GM18858 (cell line): ENCODE results near the gene SERGEF.

Experiments used
- ATAC-seq: cut with Tn5 transposase; IDR thresholded peaks from one replicate; pipeline ENCODE4 v1.9.1; 2021; ENCODE audit not compliant: unreplicated experiment

Gene SERGEF

DNA sequence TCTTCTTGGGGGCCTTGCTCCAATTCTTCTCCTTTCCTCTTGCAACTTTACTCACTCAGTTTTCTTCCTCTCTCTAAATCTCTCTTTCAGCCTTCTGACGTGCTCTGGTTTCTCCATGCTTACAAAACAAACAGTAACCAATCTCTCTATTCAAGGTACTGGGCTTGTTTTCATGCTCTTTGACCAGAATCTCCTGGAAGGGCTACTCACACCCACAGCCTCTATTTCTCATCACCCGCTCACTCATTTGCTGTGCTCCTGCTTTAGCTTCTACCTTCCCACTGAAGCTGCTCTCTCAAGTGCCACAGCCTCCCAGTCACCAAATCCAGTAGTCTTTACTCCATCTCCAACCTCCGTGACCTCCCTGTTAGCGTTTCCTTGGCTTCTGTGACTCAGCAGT, 60.4 kb downstream of the SERGEF start:
- ATAC-seq: no peak

DNA sequence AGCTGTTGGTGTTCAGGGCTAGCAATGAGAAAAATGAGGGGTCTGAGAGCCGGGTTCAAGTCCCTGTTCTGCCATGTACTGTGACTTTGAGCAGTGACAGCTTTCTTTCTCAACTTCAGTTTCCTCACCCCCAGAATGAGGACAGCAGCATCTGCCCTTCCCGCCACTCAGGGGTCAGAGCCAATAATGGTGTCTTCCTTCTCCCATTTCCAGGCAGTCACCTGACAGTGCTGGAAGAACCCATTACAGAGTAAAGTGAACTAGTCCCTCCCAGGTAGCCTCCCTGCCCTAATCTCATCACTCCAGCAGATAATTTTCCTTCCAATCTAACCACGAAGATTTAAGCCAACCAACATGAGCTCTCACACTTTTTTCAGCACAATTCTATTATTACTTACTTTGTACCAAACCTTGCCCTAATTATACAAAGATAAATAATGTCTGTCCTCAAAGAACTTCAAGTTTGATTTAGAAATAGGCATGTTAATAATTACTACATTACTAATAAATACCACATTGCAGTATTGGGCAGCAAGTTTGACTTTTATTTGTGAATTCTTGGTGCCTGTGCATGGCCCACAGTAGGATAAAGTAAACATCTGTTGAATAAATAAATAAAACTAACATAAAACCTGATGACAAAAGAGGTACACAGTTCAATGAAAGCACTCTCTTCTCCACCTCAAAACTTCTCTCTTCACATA, 61.0 kb downstream of the SERGEF start:
- no peak for ATAC-seq

DNA sequence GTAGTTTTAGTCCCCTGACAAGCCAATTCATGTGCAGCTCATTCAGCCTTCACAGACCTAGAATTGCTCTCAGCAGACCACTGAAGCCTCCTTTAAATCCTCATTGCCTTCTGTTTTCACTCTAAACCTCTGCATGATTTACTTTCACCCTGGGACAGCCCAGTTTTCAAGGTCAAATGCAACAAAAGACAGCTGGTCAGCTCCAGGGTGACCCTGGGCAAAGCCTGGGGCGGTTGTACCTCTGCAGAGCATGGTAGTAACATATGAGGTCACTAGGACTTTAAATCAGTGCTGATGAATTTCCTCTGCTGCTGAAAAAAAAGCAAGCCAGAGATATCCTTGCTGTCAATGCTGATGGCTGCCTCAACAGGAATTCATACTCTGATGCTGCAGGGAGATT, 62.2 kb downstream of the SERGEF start:
- ATAC-seq: no peak

DNA sequence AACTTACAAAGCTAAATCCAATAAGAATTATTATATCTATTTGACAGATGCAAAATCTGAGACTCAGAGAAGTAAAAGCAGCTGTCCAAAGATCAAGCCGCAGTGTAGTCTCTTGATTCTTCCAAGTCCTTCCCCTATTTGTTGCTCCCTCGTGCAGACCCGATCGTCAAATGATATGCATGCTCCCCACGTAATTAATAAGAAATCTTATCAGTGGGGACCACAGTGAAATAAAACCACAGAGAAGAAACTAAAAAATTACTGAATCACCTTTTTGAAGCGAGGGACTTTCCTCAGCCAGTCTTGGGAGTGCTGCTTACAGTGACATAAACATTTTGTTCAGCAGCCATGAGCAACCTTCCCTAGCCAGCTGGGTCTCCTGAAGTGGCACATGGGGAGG, 64.6 kb downstream of the SERGEF start:
- no peak for ATAC-seq

DNA sequence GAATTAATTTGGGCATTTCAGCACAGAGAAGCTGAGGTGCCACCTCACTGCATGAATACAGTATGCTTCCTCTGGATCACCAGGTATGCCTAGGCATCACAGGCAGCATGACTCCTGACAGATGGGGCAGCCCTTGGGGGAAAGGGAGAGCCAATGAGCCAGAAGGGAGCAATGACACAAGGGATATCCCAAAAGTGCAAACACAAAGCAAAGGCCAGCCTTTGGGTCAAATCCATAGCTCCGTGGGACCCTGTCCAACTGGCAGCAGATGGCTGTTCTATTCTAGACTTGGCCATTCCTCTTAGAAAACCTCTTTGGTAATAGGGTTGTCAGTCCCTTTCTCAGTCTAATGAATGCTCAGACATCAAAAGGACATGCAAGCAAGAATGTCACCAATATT, 73.3 kb downstream of the SERGEF start:
- no peak for ATAC-seq

DNA sequence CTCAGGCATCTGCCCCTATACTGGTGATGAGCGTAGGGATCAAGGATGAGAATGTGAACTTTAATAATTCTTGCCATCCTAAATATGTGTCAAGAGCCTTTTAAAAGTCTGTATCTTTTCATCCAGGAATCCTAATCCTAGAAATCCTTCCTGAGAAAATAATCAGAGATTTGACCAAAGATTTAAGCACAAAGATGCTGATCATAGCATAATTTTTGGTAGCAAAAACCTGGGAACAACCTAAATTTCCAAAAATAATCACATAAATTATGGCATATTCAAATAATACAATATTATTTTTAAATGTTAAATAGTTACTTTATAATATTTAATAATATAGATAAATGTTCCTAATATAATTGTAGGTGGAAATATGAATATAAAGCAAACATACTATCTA, 76.1 kb downstream of the SERGEF start:
- ATAC-seq: no peak

DNA sequence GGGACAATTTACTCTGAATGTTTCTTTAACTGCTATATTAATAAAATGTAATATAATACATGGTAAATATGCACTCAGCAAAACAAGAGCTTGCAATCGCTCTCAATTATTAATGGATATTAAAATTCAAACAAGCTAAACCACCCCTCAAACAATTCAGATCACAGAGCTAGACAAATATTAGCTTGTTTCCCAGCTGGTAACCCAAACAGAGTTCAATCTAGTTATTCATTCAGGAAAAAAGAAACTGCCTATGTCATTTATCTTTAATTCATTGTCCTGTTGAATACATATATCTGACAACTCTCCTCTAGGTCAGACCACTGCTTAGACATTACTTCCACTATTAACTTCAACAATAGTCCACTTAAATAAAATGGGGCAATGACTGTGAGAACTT, 78.7 kb downstream of the SERGEF start:
- ATAC-seq: no peak

DNA sequence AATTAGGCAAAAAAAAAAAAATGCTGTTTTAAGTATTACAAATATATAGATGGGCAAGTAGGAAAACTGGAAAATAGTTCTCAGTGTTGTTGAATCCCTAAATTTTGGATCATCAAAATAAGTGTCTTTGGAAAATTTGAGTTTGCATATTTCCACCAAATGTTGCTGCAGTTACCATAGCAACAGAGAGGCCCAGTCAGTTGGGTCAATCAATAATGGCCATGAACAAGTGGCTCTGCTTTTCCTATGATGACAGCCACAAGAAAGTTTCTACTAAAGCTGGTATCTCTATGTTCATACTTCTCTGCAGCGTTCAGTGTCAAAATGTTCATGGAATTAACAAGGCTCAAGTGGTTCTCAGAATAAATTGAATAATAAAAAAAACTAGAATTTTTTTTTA, 79.1 kb downstream of the SERGEF start:
- ATAC-seq: no peak

GRCh38 chr11:17932472-17932871, 80.4 kb downstream of the SERGEF start:
- no peak for ATAC-seq

GRCh38 chr11:17931595-17931994, 81.3 kb downstream of the SERGEF start:
- ATAC-seq: no peak

- no peak for ATAC-seq
Measured at GRCh38 chr11:17930544-17931125, 82.2 kb downstream of the SERGEF start.

DNA sequence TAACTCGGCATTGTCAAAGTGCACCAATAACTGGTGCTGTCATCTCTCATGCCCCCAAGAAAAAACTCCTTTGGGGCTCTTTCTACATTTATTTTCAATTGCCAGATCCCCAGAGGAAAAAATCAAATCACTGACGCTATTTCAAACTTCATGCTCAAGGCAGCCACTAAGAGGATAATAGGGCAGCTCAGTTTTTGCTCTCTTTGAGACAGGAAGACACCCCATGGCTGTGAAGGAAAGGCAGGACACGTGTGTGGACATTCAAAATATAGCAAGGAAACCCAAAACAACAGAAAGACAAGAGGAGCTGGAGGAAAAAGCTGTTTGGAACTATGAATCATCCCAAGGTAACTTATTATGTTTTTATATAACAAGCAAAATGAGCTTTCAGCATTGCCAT, 83.7 kb downstream of the SERGEF start:
- no peak for ATAC-seq

DNA sequence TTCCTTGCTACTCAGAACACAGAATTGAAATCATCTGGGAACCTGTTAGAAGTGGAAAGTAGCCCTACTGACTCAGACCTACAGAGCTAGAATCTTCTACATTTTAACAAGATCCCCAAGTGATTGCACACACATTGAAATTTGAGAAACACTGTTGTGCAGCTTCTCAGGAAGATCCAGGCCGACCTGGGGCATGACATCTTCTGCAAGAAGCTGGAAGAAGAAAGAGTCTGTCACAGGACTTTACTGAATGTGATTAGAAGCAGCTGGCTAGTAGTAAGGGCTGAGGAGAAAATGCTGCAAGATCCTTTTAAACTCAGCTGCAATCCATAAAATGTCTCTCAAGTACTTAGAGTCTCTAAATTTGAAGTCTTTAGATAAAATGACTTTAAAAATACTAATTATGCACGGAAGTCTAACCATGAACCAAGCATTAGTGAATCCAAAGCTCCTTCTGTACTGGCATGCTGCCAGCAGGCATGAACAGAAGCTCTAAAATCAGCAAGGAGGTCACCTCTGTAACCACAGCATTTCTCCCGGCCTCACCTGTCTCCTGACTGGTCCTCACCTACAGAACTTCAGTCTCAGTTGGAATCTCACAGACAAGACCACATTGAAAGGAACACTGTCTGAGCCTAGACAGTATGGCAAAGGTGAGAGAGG, 85.0 kb downstream of the SERGEF start:
- ATAC-seq: no peak

DNA sequence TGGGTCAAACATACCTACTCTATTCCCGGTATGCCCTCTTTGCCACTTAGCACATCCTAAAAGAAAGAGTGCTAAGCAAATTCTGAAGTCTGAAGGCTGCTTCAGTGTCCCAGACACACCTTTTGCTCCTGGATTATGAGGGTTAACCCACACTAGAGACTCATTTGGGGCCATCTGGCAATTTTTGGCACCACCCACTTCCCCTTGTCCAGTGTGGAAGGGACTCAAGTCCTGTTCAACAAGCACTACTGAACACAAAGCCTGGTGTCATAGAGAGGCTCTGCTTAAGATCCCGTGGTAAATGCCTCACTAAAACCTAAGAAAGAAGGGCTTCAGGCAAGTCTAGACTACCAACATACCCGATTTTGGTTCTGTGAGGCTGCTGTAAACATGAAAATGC, 85.8 kb downstream of the SERGEF start:
- ATAC-seq: no peak

DNA sequence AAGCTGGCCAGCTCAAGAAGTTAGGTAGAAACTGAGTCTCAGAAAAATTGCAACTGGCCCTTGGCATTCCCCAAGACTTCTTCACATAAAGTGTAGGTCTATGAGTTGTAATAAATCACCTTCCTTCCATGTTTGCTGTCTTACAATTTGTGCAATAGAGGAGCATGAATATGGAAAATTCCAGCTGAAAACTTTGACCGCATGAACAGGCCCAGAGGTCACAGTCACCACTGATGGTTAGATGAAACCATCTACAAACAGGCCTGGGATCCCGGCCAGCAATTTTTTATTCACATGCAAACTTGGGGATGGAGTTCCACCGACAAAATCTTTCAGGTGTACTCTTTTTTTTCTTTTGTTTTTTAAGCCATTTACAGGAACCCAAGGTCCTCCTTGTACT, 88.1 kb downstream of the SERGEF start:
- no peak for ATAC-seq

DNA sequence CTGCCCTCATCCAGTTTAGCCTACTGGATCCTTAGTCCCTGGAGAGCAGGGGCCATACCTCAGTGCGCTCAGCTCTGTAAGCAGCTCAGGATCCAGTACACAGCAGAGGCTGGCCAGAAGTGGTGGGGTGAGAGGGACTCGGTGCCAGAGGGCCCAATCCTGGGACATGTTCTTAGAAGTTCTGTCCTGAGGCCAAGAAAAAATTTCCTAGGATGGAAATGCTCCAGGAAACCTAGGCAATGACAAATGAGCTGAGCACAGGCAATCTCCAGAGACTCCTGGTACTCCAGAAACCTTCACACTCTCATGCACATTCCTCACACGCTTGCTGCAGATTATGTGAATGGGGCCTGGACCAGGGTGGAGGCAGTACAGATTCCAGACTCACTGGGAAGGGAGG, 89.6 kb downstream of the SERGEF start:
- ATAC-seq: no peak

- no peak for ATAC-seq
Measured at GRCh38 chr11:17922416-17922788, 90.4 kb downstream of the SERGEF start.

GRCh38 chr11:17921659-17922415, 91.0 kb downstream of the SERGEF start:
- ATAC-seq: no peak

GRCh38 chr11:17918049-17918605, 94.7 kb downstream of the SERGEF start:
- ATAC-seq: no peak

- no peak for ATAC-seq
Measured at GRCh38 chr11:17917556-17917955, 95.3 kb downstream of the SERGEF start.

- no peak for ATAC-seq
Measured at GRCh38 chr11:17915500-17916143, 97.2 kb downstream of the SERGEF start.
